Measurements from ENCODE around the gene GATA5.

- TF ChIP-seq, protein P1, sequence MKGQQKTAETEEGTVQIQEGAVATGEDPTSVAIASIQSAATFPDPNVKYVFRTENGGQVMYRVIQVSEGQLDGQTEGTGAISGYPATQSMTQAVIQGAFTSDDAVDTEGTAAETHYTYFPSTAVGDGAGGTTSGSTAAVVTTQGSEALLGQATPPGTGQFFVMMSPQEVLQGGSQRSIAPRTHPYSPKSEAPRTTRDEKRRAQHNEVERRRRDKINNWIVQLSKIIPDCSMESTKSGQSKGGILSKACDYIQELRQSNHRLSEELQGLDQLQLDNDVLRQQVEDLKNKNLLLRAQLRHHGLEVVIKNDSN (IDR thresholded peaks at IDR 0.05): no peak
- TF ChIP-seq FOXM1 (IDR thresholded peaks at IDR 0.05; ENCODE audit: borderline replicate concordance, low read depth): no peak
- no peak for TF ChIP-seq RAD21 (IDR thresholded peaks at IDR 0.05; ENCODE audit: low read depth)
- TF ChIP-seq NFIC (IDR thresholded peaks at IDR 0.05): no peak
- no peak for TF ChIP-seq YY1 (IDR thresholded peaks at IDR 0.05; ENCODE audit: low read depth)
- TF ChIP-seq CEBPB (IDR thresholded peaks at IDR 0.05): no peak
- TF ChIP-seq CREB1 (IDR thresholded peaks at IDR 0.05; ENCODE audit: low read depth): no peak
- TF ChIP-seq, protein P2, sequence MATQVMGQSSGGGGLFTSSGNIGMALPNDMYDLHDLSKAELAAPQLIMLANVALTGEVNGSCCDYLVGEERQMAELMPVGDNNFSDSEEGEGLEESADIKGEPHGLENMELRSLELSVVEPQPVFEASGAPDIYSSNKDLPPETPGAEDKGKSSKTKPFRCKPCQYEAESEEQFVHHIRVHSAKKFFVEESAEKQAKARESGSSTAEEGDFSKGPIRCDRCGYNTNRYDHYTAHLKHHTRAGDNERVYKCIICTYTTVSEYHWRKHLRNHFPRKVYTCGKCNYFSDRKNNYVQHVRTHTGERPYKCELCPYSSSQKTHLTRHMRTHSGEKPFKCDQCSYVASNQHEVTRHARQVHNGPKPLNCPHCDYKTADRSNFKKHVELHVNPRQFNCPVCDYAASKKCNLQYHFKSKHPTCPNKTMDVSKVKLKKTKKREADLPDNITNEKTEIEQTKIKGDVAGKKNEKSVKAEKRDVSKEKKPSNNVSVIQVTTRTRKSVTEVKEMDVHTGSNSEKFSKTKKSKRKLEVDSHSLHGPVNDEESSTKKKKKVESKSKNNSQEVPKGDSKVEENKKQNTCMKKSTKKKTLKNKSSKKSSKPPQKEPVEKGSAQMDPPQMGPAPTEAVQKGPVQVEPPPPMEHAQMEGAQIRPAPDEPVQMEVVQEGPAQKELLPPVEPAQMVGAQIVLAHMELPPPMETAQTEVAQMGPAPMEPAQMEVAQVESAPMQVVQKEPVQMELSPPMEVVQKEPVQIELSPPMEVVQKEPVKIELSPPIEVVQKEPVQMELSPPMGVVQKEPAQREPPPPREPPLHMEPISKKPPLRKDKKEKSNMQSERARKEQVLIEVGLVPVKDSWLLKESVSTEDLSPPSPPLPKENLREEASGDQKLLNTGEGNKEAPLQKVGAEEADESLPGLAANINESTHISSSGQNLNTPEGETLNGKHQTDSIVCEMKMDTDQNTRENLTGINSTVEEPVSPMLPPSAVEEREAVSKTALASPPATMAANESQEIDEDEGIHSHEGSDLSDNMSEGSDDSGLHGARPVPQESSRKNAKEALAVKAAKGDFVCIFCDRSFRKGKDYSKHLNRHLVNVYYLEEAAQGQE (IDR thresholded peaks at IDR 0.05; ENCODE audit: low read depth): no peak
- TF ChIP-seq TEAD4 (IDR thresholded peaks at IDR 0.05): no peak
- no peak for TF ChIP-seq ZBTB7A (IDR thresholded peaks at IDR 0.05; ENCODE audit: low read depth)
- no peak for TF ChIP-seq TCF12 (IDR thresholded peaks at IDR 0.05; ENCODE audit: low read depth)
- no peak for TF ChIP-seq EP300 (IDR thresholded peaks at IDR 0.05; ENCODE audit: borderline replicate concordance)
- no peak for TF ChIP-seq TAF1 (IDR thresholded peaks at IDR 0.05; ENCODE audit: low read depth)
- no peak for TF ChIP-seq EGR1 (IDR thresholded peaks at IDR 0.05)
These were observed 29.3 kb downstream of the GATA5 start for GRCh38 chr20:62446481-62446880.
